Upper lobe of left lung (tissue), 4 donors: Measurements from ENCODE around the gene ZNF688.

ENCODE experiments used
- CTCF ChIP-seq, 6 experiments: fragments of 450-650 bp in 4 of 6; fragments of 200-600 bp in 2 of 6; sonication (generic) in 2 of 6; IDR thresholded peaks; one replicate each; pipeline ENCODE4 v1.5.1; 2016 to 2019; ENCODE audit warnings: antibody characterized with exemption in 6 of 6
- POLR2A ChIP-seq, 4 donors: fragments of 450-650 bp; IDR thresholded peaks; one replicate each; pipeline ENCODE4 v1.5.1; 2016 to 2017; ENCODE audit warnings: antibody characterized with exemption in 4 of 4, mild to moderate bottlenecking in 2 of 4
- POLR2AphosphoS5 ChIP-seq, 2 donors: sonication (generic); formaldehyde crosslinking; IDR thresholded peaks; one replicate each; pipeline ENCODE4 v1.5.1; 2017; ENCODE audit warnings: antibody characterized with exemption in 2 of 2

GRCh38 chr16:30565984-30566383 lies 5.5 kb downstream of the ZNF688 start:
- no peak for TF ChIP-seq CTCF (IDR thresholded peaks at IDR 0.05)
- TF ChIP-seq POLR2AphosphoS5 (IDR thresholded peaks at IDR 0.05), result no peak
- no peak for TF ChIP-seq POLR2A (IDR thresholded peaks at IDR 0.05)
